SU-DHL-6 (cell line): ENCODE data around the gene LEMD3.

Experiments
- EZH2phosphoT487 ChIP-seq: fragments of 200-600 bp; sonication (generic), shearing (Covaris generic); conservative IDR thresholded peaks from 2 replicates; pipeline ENCODE4 v1.6.1; 2018; ENCODE audit warnings: mild to moderate bottlenecking, antibody characterized with exemption, low read length, moderate library complexity, mixed read lengths
- TF ChIP-seq, protein P1 (sequence below): fragments of 200-600 bp; sonication (generic); IDR thresholded peaks from one replicate; pipeline ENCODE4 v1.5.1; 2017; ENCODE audit warnings: antibody characterized with exemption, mild to moderate bottlenecking, low read length, moderate library complexity; ENCODE audit not compliant: insufficient read depth, poor library complexity, severe bottlenecking

GRCh38 chr12:65133879-65134278 lies 35.5 kb upstream of the LEMD3 start:
- TF ChIP-seq, protein P1, sequence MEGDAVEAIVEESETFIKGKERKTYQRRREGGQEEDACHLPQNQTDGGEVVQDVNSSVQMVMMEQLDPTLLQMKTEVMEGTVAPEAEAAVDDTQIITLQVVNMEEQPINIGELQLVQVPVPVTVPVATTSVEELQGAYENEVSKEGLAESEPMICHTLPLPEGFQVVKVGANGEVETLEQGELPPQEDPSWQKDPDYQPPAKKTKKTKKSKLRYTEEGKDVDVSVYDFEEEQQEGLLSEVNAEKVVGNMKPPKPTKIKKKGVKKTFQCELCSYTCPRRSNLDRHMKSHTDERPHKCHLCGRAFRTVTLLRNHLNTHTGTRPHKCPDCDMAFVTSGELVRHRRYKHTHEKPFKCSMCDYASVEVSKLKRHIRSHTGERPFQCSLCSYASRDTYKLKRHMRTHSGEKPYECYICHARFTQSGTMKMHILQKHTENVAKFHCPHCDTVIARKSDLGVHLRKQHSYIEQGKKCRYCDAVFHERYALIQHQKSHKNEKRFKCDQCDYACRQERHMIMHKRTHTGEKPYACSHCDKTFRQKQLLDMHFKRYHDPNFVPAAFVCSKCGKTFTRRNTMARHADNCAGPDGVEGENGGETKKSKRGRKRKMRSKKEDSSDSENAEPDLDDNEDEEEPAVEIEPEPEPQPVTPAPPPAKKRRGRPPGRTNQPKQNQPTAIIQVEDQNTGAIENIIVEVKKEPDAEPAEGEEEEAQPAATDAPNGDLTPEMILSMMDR: no peak
- TF ChIP-seq EZH2phosphoT487: no peak
